Psoas muscle (tissue), 8 donors: ENCODE measurements around the gene TCF7L1. TPM values are rescaled to one million over a fixed set of nuclear protein-coding genes. Genes with fewer than 3 reads are reported as not detected.

ENCODE experiments used
- ATAC-seq, 4 donors: fragments of 200-7000 bp; cut with Tn5 transposase; one replicate each; pipeline ENCODE4 v1.9.1; 2020; ENCODE audit warnings: moderate library complexity in 3 of 4, mild to moderate bottlenecking in 2 of 4
- DNase-seq, 2 donors: peaks; one replicate each; pipeline ENCODE4 v3.0.0-alpha.2; 2020
- H3K27ac ChIP-seq: fragments of 200-600 bp; one replicate; pipeline ENCODE4 v1.8.0; 2022
- H3K27me3 ChIP-seq, 3 donors: fragments of 200-600 bp in 1 of 3; one replicate each; pipeline versions ENCODE4 v1.6.1 to v1.8.0; 2013 to 2022; ENCODE audit warnings: low read length in 2 of 3, mild to moderate bottlenecking in 2 of 3, moderate library complexity in 1 of 3; ENCODE audit not compliant: insufficient read depth in 3 of 3
- H3K36me3 ChIP-seq, 2 donors: fragments of 200-600 bp in 1 of 2; one replicate each; pipeline versions ENCODE4 v1.6.1 to v1.8.0; 2013 to 2022; ENCODE audit warnings: low read depth in 1 of 2, mild to moderate bottlenecking in 1 of 2, moderate library complexity in 1 of 2; ENCODE audit not compliant: insufficient read depth in 1 of 2
- H3K4me1 ChIP-seq: fragments of 200-600 bp; one replicate; pipeline ENCODE4 v1.8.0; 2022
- H3K4me3 ChIP-seq: fragments of 200-600 bp; one replicate; pipeline ENCODE4 v1.8.0; 2022; ENCODE audit warnings: mild to moderate bottlenecking
- H3K9me3 ChIP-seq: fragments of 200-600 bp; one replicate; pipeline ENCODE4 v1.8.0; 2022
- CTCF ChIP-seq: fragments of 200-600 bp; IDR thresholded peaks from one replicate; pipeline ENCODE4 v1.8.0; 2022; ENCODE audit warnings: antibody characterized with exemption
- WGBS, 3 donors: extraction: QIAGEN DNeasy Blood & Tissue Kit; methylation state at CpG; one replicate each; pipeline versions ENCODE4 v1.1.6 to v1.1.7; 2013; 5-methylcytosine and 5-hydroxymethylcytosine counted together
- intact Hi-C, 2 donors: fragments of 100-400 bp; cut with DNase I; formaldehyde crosslinking; loops; one replicate each; pipeline versions ENCODE4 v1.11.0 to v1.14.2; 2022
- polyA plus RNA-seq, 3 donors: library from polyadenylated mRNA; stranded (reverse); fragments of 200-250 nt; gene quantifications; one replicate each; pipeline ENCODE4 v1.2.3, GENCODE V29; 2013
- total RNA-seq, 4 donors: library from RNA; stranded (reverse); fragmentation: NEBNext Ultra II Directional in 2 of 4; extraction: Animal tissue kit (Norgen Biotek cat#: 25700) in 2 of 4; gene quantifications; one replicate each; pipeline versions ENCODE4 v1.2.1 to v1.2.4, GENCODE V29; 2021 to 2023
- donor health status: healthy with polysubstance abuse.
- donor health status: DM: no; HTN: no; CAD: no; lungs with moderate emphysema.
- donor health status: Bipolar disorder and iron deficiency.
- donor health status: healthy.
- donor health status: DM: yes; HTN: yes; CAD: no.
- donor health status: DM: no; HTN: no; CAD: no.
- donor health status: DM: no; HTN: no; CAD: no.
- donor health status: DM: yes; HTN: yes; CAD: no.

TCF7L1 gene
- total and polyA plus RNA-seq, 7 donors, result 2.1 to 13.3 (median 6.1) TPM

- DNase-seq (peak; percentile 70 to 86), ATAC-seq (peak in 3 of 4 donors; percentile 53 to 79 (median 67))
- H3K4me1 ChIP-seq, result peaks cover 2% of the 10 kb centered on the region
- no peak overlapping the region for H3K4me3 ChIP-seq
- H3K27ac ChIP-seq, result no peak overlapping the region
- no peaks in the 10 kb centered on the region for H3K9me3 ChIP-seq
- intact Hi-C loops, result no loop called here
- no peaks in the 10 kb centered on the region for H3K27me3 ChIP-seq
- H3K36me3 ChIP-seq, result no peaks in the 10 kb centered on the region
- WGBS, 3 donors, result 42 to 46% (median 46%) methylated on average over 7 of the region's 7 CpGs
- peak; percentile 76 for TF ChIP-seq CTCF
Measured at GRCh38 chr2:85266146-85267041, 133.2 kb downstream of the TCF7L1 start.

- H3K27ac ChIP-seq, result no peak overlapping the region
- 41 to 66% (median 58%) methylated on average over 6 of the region's 6 CpGs for WGBS, 3 donors
- no peak for TF ChIP-seq CTCF
- no peaks in the 10 kb centered on the region for H3K27me3 ChIP-seq
- intact Hi-C loops, result loop anchor here in 1 of 2 donors (5.0 kb wide), 1 partner anchor 123 kb away; no protein-coding TSS in a partner anchor
- H3K9me3 ChIP-seq, result no peaks in the 10 kb centered on the region
- DNase-seq (no peak), ATAC-seq (peak in 1 of 4 donors; percentile 29)
- H3K4me3 ChIP-seq, result no peak overlapping the region
- H3K4me1 ChIP-seq, result peaks cover 6% of the 10 kb centered on the region
- no peaks in the 10 kb centered on the region for H3K36me3 ChIP-seq
Measured at GRCh38 chr2:85269959-85270358, 136.8 kb downstream of the TCF7L1 start.

- H3K36me3 ChIP-seq, result no peaks in the 10 kb centered on the region
- no peaks in the 10 kb centered on the region for H3K9me3 ChIP-seq
- DNase-seq (no peak), ATAC-seq (no peak)
- no peak overlapping the region for H3K27ac ChIP-seq
- intact Hi-C loops, result loop anchor here in 1 of 2 donors (5.0 kb wide), 1 partner anchor 125 kb away; no protein-coding TSS in a partner anchor
- WGBS, 3 donors, result 83 to 93% (median 92%) methylated on average over 6 of the region's 6 CpGs
- no peak for TF ChIP-seq CTCF
- no peak overlapping the region for H3K4me3 ChIP-seq
- peaks cover 8% of the 10 kb centered on the region for H3K4me1 ChIP-seq
- no peaks in the 10 kb centered on the region for H3K27me3 ChIP-seq
Measured at GRCh38 chr2:85272357-85272756, 139.2 kb downstream of the TCF7L1 start.

- H3K36me3 ChIP-seq, result no peaks in the 10 kb centered on the region
- peaks cover 14% of the 10 kb centered on the region for H3K4me1 ChIP-seq
- H3K27ac ChIP-seq, result no peak overlapping the region
- DNase-seq (peak; percentile 42 to 65), ATAC-seq (peak; percentile 41 to 60 (median 47))
- no peaks in the 10 kb centered on the region for H3K27me3 ChIP-seq
- no peak for TF ChIP-seq CTCF
- no peaks in the 10 kb centered on the region for H3K9me3 ChIP-seq
- no peak overlapping the region for H3K4me3 ChIP-seq
- intact Hi-C loops, result loop anchor here in 1 of 2 donors (5.0 kb wide), 1 partner anchor 127 kb away; no protein-coding TSS in a partner anchor
- 49 to 51% (median 51%) methylated on average over 21 of the region's 21 CpGs for WGBS, 3 donors
Measured at GRCh38 chr2:85273738-85274731, 140.8 kb downstream of the TCF7L1 start.
